MM.1S (cell line): ENCODE results near the gene PRG2.

Experiments
- EZH2 ChIP-seq: fragments of 300-600 bp; sonication (generic); optimal IDR thresholded peaks from 2 replicates; pipeline ENCODE3; 2017; ENCODE audit warnings: low read depth, mild to moderate bottlenecking, antibody characterized with exemption, low read length, mixed read lengths
- EZH2phosphoT487 ChIP-seq: fragments of 300-600 bp; sonication (generic); IDR thresholded peaks from 2 replicates; pipeline ENCODE4 v1.6.1; 2018; ENCODE audit warnings: antibody characterized with exemption, low read length
- TF ChIP-seq, protein P1 (sequence below): fragments of 300-600 bp; sonication (generic); IDR thresholded peaks from 2 replicates; pipeline ENCODE4 v1.5.1; 2016; ENCODE audit warnings: antibody characterized with exemption, low read length, mixed read lengths

DNA sequence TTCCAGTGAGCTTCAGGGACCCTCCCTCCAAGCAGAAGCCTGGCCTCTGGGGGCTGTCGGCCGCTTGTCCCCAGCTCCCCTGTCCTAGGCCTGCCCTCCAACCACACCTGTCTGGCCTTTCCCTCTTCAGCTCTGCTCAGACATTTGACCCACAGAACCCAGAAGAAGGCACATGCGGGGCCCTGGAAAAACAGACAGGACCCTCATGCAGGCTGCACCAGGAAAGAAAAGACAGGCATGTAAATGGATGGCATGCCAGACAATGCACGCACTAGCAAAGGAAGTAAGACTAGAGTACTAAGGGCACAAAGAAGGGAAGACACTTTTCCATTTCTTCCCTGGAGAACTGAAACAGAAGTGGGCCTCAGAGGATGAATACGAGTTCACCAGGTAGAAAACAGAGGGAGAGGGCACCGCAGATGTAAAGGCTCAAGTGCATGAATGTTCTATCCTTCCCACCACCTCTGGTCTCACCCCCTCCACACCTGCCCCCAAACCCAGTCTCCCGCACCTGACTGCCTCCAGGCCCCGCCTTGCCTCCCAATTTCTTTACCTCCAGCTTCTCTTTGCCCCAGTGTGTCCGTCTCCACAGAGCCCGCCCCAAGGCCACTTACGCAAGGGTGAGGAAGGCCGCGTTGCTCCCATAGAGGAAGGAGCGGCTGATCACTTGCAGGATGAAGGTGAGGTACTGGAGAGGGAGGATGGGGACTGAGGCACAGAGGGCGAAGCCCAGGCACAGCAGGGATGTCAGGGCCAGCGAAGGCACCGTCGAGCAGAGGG is 19.1 kb upstream of the PRG2 start:
- TF ChIP-seq, protein P1, sequence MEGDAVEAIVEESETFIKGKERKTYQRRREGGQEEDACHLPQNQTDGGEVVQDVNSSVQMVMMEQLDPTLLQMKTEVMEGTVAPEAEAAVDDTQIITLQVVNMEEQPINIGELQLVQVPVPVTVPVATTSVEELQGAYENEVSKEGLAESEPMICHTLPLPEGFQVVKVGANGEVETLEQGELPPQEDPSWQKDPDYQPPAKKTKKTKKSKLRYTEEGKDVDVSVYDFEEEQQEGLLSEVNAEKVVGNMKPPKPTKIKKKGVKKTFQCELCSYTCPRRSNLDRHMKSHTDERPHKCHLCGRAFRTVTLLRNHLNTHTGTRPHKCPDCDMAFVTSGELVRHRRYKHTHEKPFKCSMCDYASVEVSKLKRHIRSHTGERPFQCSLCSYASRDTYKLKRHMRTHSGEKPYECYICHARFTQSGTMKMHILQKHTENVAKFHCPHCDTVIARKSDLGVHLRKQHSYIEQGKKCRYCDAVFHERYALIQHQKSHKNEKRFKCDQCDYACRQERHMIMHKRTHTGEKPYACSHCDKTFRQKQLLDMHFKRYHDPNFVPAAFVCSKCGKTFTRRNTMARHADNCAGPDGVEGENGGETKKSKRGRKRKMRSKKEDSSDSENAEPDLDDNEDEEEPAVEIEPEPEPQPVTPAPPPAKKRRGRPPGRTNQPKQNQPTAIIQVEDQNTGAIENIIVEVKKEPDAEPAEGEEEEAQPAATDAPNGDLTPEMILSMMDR, result no peak
- TF ChIP-seq EZH2phosphoT487, result no peak
- no peak for TF ChIP-seq EZH2
